H1 (cell line): Measurements from ENCODE around the gene S100A16. TPM values are rescaled to one million over a fixed set of nuclear protein-coding genes. Genes with fewer than 3 reads are reported as not detected.

Experiments used
- CHD2 ChIP-seq: IDR thresholded peaks from 2 replicates; pipeline ENCODE4 v1.6.1; 2012; ENCODE audit warnings: low read length, improper control_type of control experiment
- CREB1 ChIP-seq: IDR thresholded peaks from 2 replicates; pipeline ENCODE4 v1.6.1; 2012; ENCODE audit warnings: inconsistent platforms
- HDAC2 ChIP-seq, 2 experiments: fragments of 300-600 bp in 1 of 2; sonication (generic) in 1 of 2; IDR thresholded peaks; 2 replicates each; pipeline ENCODE4 v1.6.1; 2011 to 2012; ENCODE audit warnings: low read depth in 2 of 2, low read length in 2 of 2, mild to moderate bottlenecking in 2 of 2, moderate library complexity in 2 of 2, borderline replicate concordance in 1 of 2, inconsistent platforms in 1 of 2
- JUN ChIP-seq: IDR thresholded peaks from 2 replicates; pipeline ENCODE4 v1.6.1; 2011; ENCODE audit warnings: low read depth, mild to moderate bottlenecking, improper control_type of control experiment, low read length
- SIRT6 ChIP-seq: IDR thresholded peaks from one replicate; pipeline ENCODE4 v1.7.1; 2012; ENCODE audit warnings: low read length, inconsistent platforms
- SP4 ChIP-seq: IDR thresholded peaks from 2 replicates; pipeline ENCODE4 v1.6.1; 2012; ENCODE audit warnings: low read length, inconsistent platforms
- YY1 ChIP-seq: IDR thresholded peaks from 2 replicates; pipeline ENCODE4 v1.6.1; 2011; ENCODE audit warnings: low read depth, mild to moderate bottlenecking, low read length
- ZNF274 ChIP-seq: IDR thresholded peaks from 2 replicates; pipeline ENCODE4 v1.7.0; 2012; ENCODE audit warnings: low read length, borderline replicate concordance; ENCODE audit errors: extremely low read depth
- polyA plus RNA-seq, 7 experiments: library from polyadenylated mRNA; depleted of rRNA in 3 of 7; stranded (reverse) in 5 of 7; unstranded in 2 of 7; fragments of >200 nt in 5 of 7; fragments of 200-250 nt in 2 of 7; gene quantifications; 1 replicate in 5 of 7; 2 replicates in 1 of 7; 4 replicates in 1 of 7; pipeline versions ENCODE4 v1.2.1 to v1.2.3, GENCODE V29; 2011 to 2013; ENCODE audit warnings: missing spikeins in 2 of 7, mixed read lengths in 2 of 7
- total RNA-seq: library from RNA; stranded (reverse); fragmentation: NEBNext Ultra II Directional; extraction: Animal tissue kit (Norgen Biotek cat#: 25700); gene quantifications from 2 replicates; pipeline ENCODE4 v1.2.1, GENCODE V29; 2021
- TF ChIP-seq, protein P1 (sequence below), 3 experiments: IDR thresholded peaks; 1 replicate in 2 of 3; 2 replicates in 1 of 3; pipeline versions ENCODE4 v1.5.1 to v1.6.1; 2011; ENCODE audit warnings: low read length in 3 of 3, mild to moderate bottlenecking in 3 of 3, inconsistent platforms in 2 of 3, low read depth in 1 of 3, moderate library complexity in 1 of 3; ENCODE audit not compliant: insufficient read depth in 1 of 3; ENCODE audit errors: control extremely low read depth in 1 of 3

The S100A16 gene
- total and polyA plus RNA-seq, 2 of the 8 experiments (the other 6 are each of a cell fraction or from before 2014, with no cell fraction given), result 14.9 to 61.4 TPM

DNA sequence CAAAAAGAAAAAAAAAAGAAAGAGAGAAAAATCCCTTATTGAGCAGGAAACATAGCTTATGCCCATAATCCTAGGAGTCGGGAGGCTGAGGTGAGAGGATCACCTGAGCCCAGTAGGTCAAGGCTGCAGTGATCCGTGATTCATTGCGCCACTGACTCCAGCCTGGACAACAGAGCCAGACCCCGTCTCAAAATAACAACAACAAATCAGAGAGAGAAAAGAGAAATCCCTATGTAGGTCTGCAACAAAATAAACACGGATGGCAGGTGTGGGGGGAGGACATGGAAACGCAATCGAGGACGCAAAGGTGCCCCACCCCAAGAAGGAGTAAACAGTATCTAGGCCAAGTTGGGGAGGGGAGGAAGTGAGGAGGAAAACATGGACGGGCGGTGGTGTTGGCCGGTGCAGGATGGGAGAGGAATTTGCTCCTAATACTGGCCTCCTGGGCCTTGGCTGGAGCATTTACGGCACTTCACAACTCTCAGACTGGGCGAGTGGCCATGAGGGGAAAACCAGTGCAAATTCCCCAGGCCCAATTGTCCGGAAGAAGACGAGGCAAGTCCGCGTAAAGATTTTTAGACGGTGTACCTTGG lies 20.3 kb upstream of the S100A16 start (continued):
- TF ChIP-seq, protein P1, sequence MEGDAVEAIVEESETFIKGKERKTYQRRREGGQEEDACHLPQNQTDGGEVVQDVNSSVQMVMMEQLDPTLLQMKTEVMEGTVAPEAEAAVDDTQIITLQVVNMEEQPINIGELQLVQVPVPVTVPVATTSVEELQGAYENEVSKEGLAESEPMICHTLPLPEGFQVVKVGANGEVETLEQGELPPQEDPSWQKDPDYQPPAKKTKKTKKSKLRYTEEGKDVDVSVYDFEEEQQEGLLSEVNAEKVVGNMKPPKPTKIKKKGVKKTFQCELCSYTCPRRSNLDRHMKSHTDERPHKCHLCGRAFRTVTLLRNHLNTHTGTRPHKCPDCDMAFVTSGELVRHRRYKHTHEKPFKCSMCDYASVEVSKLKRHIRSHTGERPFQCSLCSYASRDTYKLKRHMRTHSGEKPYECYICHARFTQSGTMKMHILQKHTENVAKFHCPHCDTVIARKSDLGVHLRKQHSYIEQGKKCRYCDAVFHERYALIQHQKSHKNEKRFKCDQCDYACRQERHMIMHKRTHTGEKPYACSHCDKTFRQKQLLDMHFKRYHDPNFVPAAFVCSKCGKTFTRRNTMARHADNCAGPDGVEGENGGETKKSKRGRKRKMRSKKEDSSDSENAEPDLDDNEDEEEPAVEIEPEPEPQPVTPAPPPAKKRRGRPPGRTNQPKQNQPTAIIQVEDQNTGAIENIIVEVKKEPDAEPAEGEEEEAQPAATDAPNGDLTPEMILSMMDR (IDR thresholded peaks at IDR 0.05; ENCODE audit: control extremely low read depth in 1 of 3, insufficient read depth in 1 of 3, low read depth in 1 of 3, low read length in 3 of 3), result no peak
- TF ChIP-seq SP4 (no peak), JUN (no peak), HDAC2 (IDR thresholded peaks at IDR 0.05; ENCODE audit: borderline replicate concordance in 1 of 2, low read depth in 2 of 2, low read length in 2 of 2) (0 out of 4 replicates have a peak, but pooled peaks of 1 of the 2 experiments have one; percentile 10), YY1 (no peak), ZNF274 (no peak), CHD2 (no peak), SIRT6 (no peak), CREB1 (no peak)
